Measurements from ENCODE around the gene SEMA6A.
"Not testable (repeated sequence)": the region's sequence is repeated elsewhere in the genome, so short reads cannot be mapped to it uniquely, and the experiment has no call there.

Gene SEMA6A

DNA sequence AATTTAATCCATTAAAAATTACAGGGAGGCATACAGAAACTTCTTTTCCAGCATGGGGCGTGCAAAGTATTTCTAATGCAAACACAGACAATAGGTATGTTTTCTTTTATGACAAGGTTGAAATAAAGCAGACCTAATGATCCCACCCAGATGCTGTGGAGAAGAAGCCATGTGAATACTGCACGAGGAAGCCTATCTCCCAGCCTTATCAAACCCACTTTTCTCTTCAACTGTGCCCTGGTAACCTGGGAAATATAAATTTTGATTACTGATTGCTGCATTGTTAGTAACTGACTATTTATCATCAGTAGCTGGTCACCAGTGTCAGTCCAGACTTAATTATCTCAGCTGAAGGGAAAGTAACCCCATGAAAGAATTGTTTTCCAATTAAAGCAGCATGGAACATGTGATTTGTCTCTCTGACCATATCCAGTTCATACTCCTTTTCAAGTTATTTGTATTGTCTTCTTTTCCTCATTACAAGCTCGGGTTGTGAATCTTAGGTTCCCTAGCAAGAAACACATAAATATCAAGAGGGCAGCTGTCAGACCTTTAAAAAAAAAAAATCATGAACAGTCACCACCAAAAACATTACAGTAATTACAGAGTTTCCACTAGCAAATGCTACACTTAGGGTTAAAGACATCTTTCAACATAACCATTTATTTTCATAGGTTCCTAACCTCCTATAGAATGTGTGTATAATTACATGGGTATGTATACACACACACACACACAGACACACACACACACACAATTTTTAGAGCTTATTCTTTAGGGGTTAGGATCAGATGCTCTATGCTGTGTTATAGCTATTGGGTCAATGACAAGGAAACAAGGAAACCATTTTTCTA lies 50.3 kb downstream of the SEMA6A start:
- no peak for DNase-seq (ENCODE audit: low read depth in 3 of 3)

DNA sequence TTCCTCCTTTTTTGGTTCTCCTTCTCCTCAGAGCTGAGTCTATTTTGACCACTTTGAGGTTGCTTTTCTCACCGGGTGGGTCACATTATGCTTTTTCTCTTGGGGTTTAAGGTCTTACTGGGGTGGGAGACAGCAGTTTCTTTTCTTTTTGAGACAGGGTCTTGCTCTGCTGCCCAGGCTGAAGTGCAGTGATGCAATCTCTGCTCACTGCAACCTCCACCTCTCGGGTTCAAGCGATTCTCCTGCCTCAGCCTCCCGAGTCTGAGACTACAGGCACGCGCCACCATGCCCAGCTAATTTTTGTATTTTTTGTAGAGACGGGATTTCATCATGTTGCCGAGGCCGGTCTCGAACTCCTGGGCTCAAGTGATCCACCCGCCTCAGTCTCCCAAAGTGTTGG lies 51.4 kb downstream of the SEMA6A start:
- DNase-seq (ENCODE audit: low read depth in 3 of 3) = not testable (repeated sequence)

DNA sequence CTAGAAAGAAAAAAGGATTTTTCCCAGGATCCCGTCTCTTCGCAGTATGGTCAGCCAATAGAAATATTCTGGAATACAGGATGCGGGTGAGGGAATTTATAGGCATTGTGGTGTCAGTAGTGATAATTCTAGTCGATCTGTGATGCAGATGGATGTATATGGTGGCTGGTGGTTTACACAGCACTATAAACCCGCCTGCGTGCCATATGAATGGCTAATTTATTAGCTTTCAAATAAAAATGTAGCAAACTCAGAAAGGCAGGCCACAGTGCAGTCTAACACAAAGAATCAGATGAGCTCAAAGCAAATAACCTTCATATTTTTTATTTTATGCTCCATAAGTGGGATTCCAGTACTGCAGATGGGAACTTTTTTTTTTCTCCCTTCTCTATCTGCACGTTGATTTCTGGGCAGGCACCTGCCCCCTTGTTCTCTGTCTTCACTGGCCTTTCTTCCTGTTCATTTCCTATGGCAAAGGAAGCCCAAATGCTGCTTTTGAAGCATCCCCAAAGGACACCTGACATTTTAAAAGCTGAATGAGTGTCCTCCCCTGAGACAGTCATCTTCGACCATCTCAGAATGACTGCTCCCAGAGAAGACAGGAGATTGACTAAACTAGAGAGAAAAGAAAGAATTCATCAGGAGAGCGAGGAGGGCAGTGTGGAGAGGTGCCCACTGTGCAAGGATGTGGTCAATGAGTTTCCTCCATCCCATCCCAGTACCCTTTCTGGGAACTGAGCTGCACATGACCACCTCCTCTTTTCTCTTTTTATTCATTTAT lies 52.1 kb downstream of the SEMA6A start:
- DNase-seq (ENCODE audit: low read depth in 3 of 3) = no peak

GRCh38 chr5:116521173-116521872 lies 53.3 kb downstream of the SEMA6A start:
- DNase-seq (ENCODE audit: low read depth in 3 of 3) = no peak

- no peak for DNase-seq (ENCODE audit: low read depth in 3 of 3)
Observed at GRCh38 chr5:116520771-116521170, 53.9 kb downstream of the SEMA6A start.

- DNase-seq (ENCODE audit: low read depth in 3 of 3) = no peak
Observed at GRCh38 chr5:116518423-116518822, 56.2 kb downstream of the SEMA6A start.

- no peak for DNase-seq (ENCODE audit: low read depth in 3 of 3)
Observed at GRCh38 chr5:116517488-116517887, 57.1 kb downstream of the SEMA6A start.

DNA sequence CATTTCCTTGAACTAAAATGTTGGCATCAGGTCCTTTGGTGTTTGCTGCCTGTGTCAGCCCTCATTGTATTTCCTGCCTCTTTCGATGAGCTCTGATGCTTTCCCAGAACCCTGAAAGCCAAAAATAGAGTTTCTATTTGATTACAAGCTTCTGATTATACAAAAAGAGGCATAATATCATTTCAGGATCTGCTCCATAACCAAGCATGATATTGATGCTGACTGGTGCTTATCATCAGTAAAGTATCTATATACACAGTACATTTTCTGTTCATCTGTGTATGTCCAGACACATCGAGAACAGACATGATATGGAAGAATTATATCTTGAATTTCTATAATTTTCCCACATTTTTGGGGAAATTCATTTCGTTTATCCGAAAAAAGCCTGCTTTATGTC lies 58.6 kb downstream of the SEMA6A start:
- DNase-seq (ENCODE audit: low read depth in 3 of 3) = no peak

DNA sequence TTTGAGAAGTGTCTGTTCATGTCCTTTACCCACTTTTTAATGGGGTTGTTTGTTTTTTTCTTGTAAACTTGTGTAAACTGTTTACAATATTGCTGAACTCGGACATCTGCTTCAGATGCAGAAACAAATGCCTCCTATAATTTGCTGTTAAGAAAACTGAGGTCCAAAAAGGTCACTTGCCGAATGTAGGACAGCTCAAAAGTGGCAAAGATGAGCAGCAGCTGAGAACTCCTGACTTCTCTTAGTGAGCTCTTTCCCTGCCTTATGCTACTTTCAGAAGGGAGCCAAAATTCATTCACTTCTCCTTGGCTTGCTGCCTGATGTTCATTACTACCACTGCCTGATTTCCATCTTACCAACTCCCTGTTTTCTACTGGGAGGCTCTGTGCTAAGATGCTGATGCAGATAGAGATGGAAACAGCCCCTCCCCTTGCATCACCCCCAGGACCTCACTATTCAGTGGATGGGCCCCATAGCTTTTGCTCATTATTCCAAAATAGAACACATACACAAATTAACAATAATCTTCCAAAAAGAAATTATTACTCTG lies 60.1 kb downstream of the SEMA6A start:
- no peak for DNase-seq (ENCODE audit: low read depth in 3 of 3)

- no peak for DNase-seq (ENCODE audit: low read depth in 3 of 3)
Observed at GRCh38 chr5:116510517-116510916, 64.1 kb downstream of the SEMA6A start.

DNA sequence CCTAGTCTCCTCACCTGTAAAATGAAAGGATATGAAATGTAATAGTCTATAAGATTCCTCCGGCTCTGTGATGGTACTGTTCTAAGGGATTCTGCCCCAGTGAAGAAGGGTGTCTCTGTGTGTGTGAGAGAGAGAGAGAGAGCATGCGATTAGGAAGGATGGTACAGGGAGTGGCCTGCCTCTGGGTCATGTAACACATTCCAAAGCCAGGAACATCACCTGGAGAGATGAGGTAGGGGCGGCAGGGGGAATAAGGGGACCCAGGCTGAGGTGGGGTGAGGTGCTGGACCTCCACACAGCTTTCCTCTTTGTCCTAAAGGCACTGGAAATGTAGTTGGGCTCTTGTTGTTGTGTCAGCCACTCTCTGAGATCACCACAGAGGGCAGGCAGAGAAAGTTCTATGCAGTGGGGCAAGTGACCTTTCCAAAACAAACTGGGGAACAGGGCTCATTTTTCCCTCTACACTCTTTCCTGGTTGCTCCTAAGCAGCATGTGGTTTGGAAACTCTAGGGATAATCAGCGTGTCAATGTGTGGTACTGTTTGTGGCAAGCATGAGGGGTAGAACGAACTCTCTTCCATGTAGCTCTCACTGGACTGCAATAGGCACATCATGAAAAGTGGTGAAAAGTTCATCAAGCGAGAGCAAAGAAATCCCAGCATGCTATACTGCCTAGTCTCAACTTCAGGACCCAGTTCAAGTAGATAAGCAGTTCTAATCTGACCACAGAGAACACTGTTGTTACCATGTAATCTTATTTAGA lies 65.0 kb downstream of the SEMA6A start:
- no peak for DNase-seq (ENCODE audit: low read depth in 3 of 3)

- no peak for DNase-seq (ENCODE audit: low read depth in 3 of 3)
Observed at GRCh38 chr5:116508835-116509234, 65.8 kb downstream of the SEMA6A start.

GRCh38 chr5:116507941-116508655 lies 66.5 kb downstream of the SEMA6A start:
- DNase-seq (ENCODE audit: low read depth in 3 of 3) = no peak

GRCh38 chr5:116507051-116507537 lies 67.5 kb downstream of the SEMA6A start:
- DNase-seq (ENCODE audit: low read depth in 3 of 3) = no peak

DNA sequence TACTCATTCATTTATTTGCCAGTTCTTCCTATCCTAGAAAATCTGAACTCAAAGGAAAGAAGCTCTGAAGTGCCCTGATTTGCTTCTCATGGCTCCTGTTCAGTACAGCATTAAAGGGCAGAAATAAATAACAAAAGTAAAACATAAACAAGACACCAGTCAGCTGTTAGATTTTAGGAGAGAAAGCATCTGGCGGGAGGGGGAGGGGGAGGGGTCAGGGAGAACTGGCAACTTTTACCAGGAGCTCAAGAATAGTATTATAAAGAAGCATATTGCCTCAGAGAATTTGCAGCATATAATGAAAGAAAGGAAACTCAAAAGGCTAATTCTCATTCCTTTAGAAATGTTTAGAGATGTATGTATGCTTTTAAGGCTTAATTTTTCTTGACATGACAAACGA lies 68.1 kb downstream of the SEMA6A start:
- no peak for DNase-seq (ENCODE audit: low read depth in 3 of 3)

DNA sequence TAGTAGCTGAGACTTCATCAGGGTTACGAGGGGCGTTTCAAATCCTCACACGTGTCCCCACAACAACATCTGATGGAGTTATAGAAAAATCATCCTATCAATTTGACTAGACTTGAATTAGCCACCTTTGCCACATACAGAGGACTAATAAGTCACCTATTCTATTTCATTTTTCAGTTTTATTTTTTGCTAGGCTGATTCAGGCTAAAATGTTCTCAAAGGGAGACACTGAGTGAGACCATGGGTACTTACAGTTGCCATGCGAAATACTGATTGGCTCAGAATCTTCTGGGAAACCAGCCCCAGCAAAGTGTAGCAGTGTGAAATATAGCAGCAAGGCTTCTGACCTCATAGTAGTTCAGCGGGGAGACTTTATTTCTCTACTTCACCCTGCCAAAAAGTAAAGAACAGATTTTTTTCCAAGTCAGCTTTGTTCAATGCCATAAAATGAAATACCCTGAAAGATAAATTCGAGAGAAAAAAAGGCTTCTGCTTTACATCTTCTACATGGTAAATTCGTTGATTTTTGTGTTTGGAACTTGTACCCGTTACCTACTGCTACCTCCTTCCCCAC lies 69.9 kb downstream of the SEMA6A start:
- no peak for DNase-seq (ENCODE audit: low read depth in 3 of 3)

GRCh38 chr5:116502616-116503015 lies 72.0 kb downstream of the SEMA6A start:
- DNase-seq (ENCODE audit: low read depth in 3 of 3) = no peak

DNA sequence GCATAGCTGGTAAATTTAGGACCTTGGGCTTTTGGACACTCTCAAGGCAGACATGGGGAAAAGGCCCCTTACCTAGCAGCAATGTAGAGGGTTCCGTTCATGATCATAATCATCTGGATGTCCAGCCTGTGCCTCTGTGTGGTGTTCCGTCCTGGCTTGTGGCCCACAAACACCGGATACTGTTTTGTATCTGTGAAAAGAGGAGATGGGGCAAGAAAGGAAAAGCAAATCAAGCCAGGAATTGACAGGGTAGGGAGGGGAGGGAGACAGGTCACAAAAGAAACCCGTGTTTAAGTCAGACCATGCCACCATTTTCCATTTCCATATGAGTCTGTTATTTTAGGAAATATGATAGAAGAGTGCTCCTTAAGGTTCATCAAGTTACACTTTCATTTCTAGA lies 72.5 kb downstream of the SEMA6A start:
- DNase-seq (ENCODE audit: low read depth in 3 of 3) = no peak

DNA sequence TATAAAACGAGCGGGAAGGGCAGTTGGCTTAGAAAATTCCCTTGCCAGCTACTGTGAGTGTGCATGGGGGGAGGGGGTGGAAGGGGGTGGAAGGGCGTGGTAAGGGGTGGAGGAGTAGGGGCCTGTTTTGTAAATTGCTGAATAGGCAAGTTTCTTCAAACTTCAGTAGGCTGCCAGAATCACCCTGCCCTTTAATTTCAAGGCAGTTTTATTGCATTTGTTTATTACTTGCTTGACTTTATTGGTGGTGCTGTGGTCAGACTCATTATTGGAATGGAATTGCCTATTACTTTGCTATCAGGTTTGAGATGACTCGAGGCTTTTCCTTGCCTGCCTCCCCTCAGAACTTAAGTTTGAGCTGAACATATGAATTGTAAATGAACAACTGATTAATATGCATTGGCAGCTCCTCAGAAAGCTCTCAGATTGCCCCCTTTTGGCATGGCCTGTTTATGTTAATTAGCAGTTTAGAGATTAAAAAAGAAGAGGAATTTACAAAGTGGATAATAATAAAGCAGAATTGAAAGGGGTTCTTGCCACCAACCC lies 76.0 kb downstream of the SEMA6A start:
- no peak for DNase-seq (ENCODE audit: low read depth in 3 of 3)

GRCh38 chr5:116497631-116498030 lies 77.0 kb downstream of the SEMA6A start:
- DNase-seq (ENCODE audit: low read depth in 3 of 3) = no peak

All from stimulated activated CD4-positive, alpha-beta T cell treated with anti-CD3 and anti-CD28 coated beads, TNF-alpha, amount 100 ng/mL, for 4 hours (primary cell).